ENCODE measurements around the gene C1QTNF2.
A peak's percentile ranks its signal among the peaks of the same experiment; 100 is the strongest.

Gene C1QTNF2

GRCh38 chr5:160369990-160370712 is at the start of gene C1QTNF2:
Gene C1QTNF2 (minus strand): TSS chr5:160370626. CDS start chr5:160355011, 15,615 bp downstream.
- DNase-seq, result peak in 1 of 2 experiments; percentile 34

- no peak for DNase-seq
Observed at GRCh38 chr5:160420331-160420610, 49.8 kb upstream of the C1QTNF2 start.

DNA sequence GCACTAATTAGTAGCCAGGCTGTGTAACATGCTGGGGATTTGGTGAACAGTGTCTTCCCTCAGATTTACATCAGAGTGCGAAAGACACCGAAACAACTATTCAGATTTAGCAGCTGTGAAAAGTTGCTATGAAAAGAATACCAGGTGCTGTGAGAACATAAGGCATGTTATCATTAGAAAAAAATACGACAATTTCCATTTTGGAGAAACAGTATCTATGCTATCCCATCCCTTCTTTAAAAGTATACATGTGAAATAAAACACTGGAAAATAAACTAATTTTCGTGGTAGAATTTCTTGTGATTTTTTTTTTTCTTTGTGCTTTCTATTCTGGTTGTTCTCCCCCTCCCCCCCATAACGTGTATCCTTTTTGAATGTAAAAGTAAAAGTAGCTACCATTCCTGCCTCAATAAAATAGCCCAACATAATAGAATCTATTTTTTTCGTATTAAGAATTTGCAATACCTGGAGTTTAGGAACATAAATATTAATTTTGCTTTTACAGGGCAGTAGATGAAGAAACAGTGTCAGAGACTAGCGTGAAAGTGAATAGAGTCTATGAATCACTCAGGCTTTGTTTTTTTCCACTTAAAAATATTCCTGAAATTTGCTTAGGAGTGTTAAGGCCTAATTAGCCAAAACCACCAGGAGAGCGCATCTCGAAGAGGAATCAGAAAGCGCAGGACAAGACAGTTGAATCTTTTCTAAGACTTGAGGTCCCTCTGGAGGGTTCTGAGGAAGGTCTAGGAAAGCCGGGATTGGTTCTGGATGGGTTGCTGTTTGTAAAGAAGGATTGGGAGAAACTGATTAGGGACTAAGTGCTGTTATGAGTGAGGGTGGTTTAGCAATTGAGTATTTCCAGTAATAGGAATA is 49.3 kb upstream of the C1QTNF2 start:
- DNase-seq, result no peak

DNA sequence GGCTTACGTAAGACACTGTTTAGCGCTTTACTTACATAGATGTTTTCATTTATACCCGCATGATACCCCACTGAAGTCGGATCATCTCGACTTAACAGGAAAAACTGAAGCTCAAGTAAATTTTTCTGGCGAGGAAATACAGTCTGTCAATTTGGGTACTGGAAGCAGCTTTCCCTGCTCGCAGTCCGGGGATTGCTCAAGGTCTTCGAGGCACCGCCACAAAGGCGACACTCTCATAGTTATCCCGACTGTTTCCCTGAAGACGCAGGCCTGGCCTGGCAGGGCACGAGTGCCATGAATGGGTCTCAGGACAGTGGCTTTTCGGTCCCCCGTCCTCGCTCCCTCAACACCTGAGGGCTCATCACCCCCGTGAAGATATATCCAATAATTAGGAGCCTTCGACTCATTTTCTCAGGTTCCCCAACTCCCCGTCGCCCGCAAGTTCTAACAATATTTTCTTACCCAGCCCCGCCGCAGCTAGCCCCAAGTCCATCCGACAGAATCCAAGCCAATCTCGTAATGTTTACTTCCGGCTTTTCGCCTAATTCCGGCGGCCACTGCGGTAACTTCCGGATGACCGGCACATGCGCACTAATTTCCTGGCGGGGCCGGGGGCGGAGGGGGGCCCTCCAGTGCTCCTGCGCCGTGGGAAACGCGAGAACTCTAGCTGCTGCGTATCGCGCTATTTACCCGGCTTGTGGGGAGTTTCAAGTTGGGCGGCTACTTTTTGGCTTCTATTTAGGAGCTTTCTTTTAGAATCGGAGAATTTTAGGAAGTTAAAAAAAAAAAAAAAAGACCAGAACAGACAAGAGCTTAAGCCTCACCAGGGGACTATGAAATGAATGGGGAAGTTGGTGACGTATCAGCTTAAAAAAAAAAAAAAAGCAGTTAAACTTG is 48.4 kb upstream of the C1QTNF2 start, which contains the start of gene SLU7:
Gene SLU7, minus strand, starts transcription at position 521 of the 897 bp plus-strand sequence. CDS start 3,787 bp downstream, outside the sequence.
- peak; percentile 82 to 92 for DNase-seq

DNA sequence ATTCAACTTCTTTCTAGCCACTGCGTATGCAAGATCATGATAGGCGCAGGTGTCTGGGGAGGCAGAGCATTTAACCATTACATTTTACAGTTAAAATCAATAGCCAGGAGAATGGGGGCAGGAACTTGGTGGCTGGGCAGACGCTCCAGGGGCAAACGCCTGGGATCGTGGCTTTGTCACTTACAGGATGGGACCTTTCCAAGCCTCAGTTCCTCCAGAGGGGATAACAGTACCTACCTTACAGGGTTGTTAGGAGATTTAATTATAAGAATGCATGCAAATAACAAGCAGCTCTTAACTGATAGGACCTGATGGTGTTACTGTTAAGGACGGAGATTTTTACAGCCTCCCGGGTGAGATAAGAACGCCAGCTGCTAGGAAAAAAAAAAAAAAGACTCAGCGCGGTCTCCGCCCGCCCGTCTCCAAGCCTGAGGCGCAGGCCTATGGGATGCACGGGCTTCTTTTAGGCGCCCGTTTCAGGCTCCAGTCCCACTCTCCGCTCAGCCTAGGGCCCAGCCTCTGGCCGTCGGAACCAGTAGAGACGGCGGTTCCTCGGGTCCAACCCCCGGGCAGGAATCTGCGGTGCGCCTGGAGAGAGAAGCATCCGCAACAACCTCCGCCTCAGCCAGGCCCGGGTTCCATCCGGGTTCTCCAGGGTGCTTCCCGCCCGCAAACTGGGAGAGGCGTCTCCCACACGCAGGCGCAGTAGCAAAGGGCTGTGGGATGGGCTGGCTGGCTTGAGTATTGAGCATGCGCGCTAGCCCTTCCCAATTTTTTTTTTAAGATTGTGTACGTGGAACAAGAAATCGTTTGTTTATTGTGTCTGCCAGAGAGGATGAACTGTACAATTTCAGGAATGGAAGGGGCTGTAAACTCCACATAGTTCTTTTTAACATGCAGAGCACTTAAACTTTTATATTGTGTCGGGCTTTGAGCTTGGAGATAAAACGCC is 29.3 kb upstream of the C1QTNF2 start, which contains the start of gene FAM200C:
Gene FAM200C, minus strand, starts transcription at position 653 of the 952 bp plus-strand sequence. CDS start 4,564 bp downstream, outside the sequence.
- DNase-seq, result peak; percentile 77 to 87

GRCh38 chr5:160398806-160399205 is 28.4 kb upstream of the C1QTNF2 start:
- no peak for DNase-seq

DNA sequence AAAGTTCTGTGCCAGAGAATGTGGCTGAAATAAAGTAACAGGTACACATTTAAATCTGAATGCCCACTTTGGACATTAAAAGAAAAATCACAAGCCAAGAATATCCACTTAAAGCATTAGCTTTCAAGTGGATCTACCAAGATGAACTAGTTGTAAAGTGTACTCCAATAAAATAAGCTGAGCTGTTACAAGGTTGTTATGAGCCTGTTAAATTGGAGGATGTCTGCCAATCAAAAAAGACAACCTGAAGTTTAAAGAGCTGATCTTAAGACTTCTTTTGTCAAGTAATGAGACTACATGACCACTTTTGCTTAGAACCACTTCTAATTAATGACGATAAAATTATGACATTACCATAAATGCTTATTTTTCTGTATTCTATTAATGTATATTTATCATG is 27.1 kb upstream of the C1QTNF2 start:
- peak in 1 of 2 experiments; percentile 16 for DNase-seq

- peak in 1 of 2 experiments; percentile 16 for DNase-seq
Observed at GRCh38 chr5:160395111-160395510, 24.7 kb upstream of the C1QTNF2 start.

DNA sequence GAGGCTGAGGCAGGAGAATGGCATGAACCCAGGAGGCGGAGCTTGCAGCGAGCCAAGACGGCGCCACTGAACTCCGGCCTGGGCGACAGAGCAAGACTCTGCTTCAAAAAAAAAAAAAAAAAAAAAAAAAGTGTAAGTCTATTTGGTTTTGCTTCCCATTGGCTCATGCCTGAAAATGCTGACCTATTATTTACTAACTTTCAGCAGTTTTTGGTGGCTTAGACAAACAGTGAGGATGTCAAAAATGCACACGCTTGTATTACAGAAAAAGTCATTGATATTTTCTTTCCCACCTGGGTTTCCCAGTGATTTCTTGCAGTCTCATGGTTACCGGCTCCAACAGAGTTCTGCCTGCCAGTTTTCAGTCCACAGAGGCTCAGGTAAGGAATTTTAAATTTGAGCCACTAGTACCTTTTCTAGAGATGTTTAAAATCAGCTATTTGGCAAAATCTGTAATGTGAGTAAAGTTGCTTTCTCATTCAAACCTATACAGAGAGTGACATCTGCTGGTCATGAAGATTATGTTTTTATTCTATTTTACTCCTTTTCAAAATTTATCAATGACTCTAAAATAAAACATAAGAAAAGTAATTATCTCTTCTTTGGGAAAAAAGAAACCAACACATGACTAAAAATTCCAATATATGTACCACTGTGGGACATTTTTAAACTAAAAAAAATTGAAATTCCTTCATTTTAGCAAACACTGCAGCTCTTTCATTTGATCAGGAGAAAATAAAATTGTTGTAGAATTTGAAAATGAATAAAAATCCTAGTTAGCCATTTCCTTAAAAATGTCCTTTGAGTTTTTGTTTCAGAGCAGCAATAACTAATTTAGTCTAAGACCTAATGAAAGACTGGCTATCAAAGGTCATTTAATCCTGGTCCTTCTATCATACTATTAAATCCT is 20.6 kb upstream of the C1QTNF2 start:
- peak in 1 of 2 experiments; percentile 33 for DNase-seq

DNA sequence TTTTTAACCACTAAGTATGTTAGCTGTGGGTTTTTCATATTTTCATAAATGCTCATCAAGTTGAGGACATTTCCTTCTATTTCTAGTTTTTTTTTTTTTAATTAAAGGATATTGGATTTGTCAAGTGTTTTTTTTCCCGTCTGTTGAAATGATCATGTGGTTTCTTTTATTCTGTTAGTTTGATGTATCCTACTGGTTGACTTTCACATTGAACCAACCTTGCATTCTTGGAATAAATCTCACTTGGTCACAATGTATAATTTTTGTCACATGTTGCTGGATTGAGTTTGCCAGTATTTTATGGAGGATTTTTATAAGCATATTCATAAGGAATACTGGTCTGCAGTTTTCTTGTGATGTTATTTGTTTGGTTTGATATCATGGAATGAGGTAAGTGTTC is 17.0 kb upstream of the C1QTNF2 start:
- no peak for DNase-seq

GRCh38 chr5:160385496-160385895 is 15.1 kb upstream of the C1QTNF2 start:
- no peak for DNase-seq

GRCh38 chr5:160384681-160385080 is 14.3 kb upstream of the C1QTNF2 start:
- no peak for DNase-seq

GRCh38 chr5:160382346-160382745 is 11.9 kb upstream of the C1QTNF2 start:
- peak; percentile 79 for DNase-seq

- DNase-seq, result no peak
Observed at GRCh38 chr5:160380041-160380440, 9.6 kb upstream of the C1QTNF2 start.

DNA sequence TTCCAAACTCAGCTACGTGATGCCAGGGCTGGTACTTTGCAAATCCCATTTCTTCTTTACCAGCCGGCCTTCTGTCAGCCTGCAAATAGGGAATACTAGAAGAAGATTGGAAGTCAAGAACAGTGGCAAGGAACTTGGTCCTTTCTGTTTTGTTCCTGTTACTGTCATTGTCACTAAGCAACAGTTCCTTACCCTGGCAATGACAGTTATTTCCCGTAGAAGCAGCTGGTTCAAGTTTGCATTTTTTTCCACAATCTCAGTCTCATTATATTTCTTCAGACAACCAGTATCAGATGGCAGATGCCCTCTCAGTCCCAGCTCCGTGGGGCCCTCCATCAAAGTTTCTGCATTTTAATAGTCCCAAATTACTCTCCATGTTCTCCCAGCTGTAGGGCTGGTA is 9.1 kb upstream of the C1QTNF2 start:
- no peak for DNase-seq

GRCh38 chr5:160378330-160378729 is 7.9 kb upstream of the C1QTNF2 start:
- DNase-seq, result no peak

DNA sequence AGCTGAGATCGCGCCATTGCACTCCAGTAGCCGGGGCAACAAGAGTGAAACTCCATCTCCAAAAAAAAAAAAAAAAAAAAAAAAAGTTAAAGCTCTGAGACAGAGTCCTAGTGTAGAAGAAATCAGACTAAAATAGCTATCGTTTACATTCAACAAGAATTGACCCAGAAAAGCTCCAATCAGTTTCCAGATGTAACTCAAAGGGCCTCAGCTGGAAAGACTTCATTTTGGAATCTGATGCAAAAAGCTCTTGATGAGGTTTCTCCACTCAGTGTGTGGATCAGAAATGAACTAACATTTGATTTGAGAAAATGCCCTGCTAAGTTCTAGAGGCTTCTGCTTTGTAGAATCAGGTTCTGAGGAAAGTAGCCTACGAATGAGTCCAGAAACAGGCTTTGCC is 7.2 kb upstream of the C1QTNF2 start:
- DNase-seq, result no peak

GRCh38 chr5:160376416-160376815 is 6.0 kb upstream of the C1QTNF2 start:
- no peak for DNase-seq

GRCh38 chr5:160375701-160376100 is 5.3 kb upstream of the C1QTNF2 start:
- DNase-seq, result no peak

GRCh38 chr5:160375166-160375565 is 4.7 kb upstream of the C1QTNF2 start:
- no peak for DNase-seq

- DNase-seq, result no peak
Observed at GRCh38 chr5:160371294-160371693, 868 bp upstream of the C1QTNF2 start.
